GM04504 (cell line): ENCODE measurements around the gene PPIL4.
"Not testable (repeated sequence)": the region's sequence is repeated elsewhere in the genome, so short reads cannot be mapped to it uniquely, and the experiment has no call there.

Source experiments
- DNase-seq: peaks from one replicate; pipeline ENCODE4 v3.0.0-alpha.2; 2012; ENCODE audit warnings: low read depth

PPIL4 gene

DNA sequence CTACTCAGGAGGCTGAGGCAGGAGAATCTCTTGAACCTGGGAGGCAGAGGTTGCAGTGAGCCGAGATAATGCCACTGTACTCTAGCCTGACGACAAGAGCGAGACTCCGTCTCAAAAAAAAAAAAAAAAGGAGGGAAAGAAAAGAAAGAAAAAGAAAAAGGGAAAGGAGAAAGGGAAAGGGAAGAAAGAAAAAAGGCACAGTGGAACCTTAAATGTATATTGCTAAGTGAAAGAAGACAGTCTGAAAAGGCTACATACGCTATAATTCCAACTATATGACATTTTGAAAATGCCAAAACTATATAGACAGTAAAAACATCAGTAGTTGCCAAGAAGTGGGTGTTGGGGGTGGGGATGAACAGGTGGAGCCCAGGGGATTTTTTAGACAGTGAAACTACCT, 16.2 kb downstream of the PPIL4 start:
- no peak for DNase-seq

DNA sequence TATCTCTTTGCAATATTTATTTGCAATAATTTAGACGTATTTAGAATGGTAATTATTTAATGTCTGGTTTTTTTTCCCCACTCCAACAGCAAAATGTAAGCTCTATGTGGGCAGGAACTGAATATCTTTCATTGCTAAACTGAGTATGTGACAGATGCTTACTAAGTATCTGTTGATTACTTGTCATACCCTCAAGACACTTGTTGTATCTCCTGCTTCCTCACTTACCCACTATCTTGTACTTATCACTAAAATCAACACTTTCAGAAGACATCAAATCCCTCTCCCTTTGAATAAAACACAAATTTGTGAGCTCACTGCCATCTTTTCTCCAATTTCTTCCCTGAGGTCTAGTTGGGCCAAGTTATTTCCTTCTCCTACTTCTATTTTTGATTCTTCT, 30.3 kb downstream of the PPIL4 start:
- DNase-seq = no peak

DNA sequence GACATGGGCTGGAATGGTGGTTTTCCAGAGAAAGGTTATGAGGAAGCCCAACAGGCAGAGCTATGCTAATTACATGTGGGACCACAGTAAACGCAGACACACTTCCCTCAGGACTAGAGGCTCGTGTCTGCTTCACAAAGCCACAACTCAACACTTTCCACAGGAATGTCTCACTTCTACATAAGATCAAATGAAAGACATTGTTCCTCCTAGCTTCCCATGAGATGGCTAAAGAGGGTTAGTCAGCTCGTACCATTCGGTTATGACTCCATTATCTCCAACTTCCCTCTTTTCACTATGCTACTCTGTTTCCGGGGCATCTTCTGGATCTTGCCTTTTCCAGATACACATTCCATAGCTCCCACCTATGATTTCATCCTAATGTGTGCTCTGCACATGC, 31.9 kb downstream of the PPIL4 start:
- DNase-seq = no peak

DNA sequence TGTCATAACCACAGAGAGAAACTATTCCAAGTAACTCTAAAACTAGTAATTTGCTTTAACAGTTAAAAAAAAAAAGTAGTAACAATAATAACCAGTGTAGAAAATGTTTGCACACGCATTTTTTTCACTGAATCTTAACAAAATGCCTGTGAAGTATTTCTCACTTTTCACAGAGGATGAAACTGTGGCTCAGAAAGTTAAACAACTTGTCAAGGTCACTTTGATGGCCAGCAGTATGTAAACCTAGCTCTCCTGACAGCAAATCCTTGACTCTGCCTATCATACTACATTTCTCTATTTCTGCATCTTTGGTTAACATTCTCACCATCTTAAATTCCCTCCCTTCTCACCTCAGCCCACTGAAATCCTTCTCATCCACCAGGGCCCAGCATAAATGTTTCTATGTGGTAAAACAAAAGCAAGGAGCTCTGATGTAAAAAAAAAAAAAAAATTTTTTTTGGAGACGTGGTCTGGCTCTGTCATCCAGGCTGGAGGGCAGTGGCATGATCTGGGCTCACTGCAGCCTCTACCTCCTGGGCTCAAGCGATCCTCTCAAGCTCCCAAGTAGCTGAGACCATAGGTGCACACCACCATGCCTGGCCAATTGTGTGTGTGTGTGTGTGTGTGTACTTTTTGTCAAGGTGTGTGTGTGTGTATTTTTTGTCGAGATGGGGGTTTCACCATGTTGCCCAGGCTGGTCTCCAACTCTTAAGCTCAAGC, 34.9 kb downstream of the PPIL4 start:
- DNase-seq = no peak

DNA sequence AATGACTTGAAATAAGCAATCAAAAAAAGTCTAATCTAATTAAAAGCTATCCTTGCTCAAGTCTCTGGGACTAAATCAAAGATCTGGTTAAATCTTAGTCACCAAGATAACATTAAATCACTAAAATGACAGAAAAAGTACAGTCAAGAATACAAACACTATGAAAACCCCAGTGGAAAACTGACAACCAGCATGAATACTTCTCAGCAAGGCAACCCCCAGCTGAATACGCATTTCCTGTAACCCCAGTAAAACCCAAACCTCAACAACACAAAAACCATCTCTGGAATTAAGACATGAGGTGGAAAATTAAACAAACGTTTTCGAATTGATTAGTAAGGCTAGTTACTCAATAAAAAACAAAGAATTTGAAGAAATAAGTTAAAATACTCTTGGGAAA, 37.4 kb downstream of the PPIL4 start:
- no peak for DNase-seq

DNA sequence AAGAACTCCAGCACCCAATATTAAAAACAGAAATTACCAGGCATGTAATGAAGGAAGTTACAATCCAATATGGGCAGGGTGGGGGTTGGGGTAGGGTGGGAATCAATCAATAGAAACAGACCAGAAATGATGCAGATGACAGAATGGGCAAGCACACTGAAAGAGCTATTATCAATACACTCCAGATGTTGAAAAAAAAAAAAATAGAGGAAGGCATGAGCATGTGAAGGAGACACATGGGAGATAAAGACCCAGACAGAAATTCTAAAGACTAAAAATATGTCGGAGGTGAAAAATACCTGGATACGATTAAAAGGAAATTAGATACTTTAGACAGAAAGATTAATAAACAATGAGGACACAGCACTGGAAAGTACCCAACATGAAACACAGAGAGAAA, 42.0 kb downstream of the PPIL4 start:
- DNase-seq = no peak

DNA sequence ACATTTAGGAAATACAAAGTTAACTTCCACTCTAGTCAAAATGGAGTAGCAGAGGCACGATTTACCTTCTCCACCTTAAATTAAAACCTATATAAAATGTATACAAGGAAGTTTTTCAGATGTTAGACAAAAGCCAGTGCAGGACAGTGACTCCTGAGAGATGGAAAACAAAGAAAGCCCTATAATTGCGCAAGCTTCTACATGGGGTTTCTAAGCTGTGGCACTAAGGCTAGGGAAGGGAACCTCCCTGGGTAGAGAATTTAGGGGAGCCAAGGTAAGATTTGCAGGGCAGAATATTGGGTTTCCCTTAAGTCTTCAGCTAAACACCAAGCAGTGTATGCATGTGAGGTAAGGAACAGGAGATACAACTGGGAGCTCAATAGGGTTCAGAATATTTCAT, 42.6 kb downstream of the PPIL4 start:
- no peak for DNase-seq

DNA sequence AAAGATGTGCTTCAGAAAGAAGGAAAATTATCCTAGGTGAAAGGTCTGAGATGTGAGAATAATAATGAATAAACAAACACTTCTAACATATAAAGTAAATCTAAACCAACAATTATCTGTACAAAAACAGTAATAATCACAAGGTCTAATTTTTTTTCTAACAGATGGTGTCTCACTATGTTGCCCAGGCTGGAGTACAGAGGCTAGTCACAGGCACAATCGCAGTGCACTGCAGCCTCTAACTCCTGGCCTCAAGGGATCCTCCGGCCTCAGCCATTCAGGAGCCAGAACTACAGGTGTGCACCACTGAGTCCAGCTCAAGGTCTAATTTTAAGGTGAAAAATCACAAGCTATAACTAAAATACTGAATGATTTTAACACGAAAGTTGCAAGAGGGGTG, 44.1 kb downstream of the PPIL4 start:
- DNase-seq = no peak

DNA sequence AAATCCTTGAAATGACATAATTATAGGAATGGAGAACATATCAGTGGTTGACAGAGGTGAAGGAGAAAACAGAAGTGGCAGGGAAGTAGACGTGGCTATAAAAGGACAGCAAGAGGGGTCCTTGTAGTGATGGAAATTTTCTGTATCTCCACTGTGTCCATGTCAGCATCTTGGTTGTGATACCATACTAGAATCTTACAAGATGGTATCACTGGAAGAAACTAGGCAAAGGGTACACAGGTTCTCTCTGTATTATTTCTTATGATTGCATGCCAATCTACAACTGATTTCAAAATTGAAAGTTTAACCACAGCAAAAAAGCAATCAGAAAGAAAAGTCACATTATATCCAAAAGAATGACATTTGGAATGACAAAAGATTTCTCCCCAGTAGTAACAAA, 44.6 kb downstream of the PPIL4 start:
- DNase-seq = no peak

DNA sequence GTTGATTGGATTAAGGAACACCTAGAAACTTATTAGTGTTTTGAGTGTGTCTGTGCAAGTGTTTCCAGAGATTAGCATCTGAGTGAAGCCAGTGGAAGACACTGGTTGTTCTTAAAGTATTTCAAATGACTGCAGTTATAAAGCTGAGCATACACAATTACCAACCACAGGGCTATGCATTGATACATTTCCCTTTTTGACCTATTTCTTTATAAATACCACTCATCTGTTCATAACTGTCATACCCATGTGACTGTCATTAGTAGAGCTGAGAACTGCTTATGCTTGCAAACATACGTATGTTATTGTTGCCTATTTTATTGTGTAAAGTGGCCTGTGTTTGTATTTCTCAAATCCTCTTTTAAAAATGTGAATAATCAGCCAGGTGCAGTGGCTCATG, 45.7 kb downstream of the PPIL4 start:
- DNase-seq = no peak

DNA sequence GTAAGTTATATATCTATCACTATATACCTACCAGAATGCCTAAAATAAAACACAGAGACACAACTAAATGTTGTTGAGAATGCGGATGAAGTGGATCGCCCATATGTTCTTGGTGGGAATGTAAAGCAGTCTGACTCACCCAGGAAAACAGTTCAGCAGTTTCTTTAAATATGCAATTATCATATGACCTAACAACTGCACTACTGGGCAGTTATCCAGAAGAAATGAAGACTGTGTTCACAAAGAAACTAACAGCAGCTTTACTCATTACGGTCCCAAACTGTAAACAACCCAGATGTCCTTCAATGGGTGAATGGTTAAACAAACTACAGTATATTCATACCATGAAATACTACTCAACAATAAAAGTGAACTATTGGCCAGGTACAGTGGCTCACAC, 46.8 kb downstream of the PPIL4 start:
- DNase-seq = peak; percentile 39

DNA sequence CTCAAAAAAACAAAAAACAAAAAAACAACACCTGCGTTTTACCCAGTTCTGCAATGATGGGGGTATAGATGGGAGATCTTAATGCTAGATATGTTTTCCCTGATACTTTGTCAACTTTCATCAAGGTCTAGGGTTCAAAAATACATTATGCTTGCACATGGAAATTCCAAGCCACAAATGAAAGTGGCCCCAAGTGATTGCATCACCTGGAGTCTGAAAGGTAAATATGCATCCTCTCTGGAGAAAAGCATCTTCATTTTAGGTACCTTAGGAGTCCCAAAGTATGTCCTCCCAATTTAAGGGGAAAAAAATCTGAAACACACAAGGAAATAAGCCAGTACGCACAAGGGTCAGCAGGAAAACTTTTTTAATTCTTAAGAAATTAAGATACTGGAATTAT, 48.5 kb downstream of the PPIL4 start:
- no peak for DNase-seq

DNA sequence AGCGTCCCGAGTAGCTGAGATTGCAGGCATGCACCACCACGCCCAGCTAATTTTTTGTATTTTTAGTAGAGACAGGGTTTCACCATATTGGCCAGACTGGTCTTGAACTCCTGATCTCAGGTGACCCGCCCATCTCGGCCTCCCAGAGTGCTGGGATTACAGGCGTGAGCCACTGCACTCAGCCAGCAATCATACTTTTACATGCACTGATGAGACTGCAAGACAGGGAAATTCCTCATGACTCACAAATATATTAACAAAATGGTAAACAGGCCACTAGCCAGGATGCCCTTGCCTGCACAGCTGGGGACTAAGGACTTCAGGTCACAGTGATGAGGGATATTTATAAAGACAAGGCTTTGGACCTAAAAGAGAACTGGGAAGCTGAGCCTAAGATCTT, 49.2 kb downstream of the PPIL4 start:
- DNase-seq = not testable (repeated sequence)

DNA sequence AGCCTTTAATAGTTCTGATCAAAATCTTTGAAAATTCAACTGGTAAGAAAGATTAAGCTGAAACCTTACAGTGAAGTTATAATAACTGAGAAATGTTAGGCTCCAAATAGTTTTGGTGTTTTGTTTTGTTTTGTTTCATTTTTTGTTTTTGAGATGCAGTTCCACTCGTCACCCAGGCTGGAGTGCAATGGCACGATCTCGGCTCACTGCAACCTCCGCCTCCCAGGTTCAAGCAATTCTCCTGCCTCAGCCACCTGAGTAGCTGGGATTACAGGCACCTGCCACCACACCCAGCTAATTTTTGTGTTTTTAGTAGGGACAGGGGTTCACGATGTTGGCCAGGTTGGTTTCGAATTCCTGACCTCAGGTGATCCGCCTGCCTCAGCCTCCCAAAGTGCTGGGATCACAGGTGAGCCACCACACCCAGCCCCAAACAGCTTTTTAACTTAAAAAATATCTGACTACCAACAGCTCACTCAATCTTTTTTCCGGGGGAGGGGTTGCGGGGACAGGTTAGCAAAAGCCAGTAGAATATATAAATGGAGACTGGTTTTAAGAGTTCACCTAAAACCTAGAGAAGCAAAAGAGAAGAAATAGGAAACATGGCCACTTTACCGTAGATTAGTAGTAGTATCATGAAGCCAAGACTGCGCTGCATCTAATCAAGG, 50.4 kb downstream of the PPIL4 start:
- not testable (repeated sequence) for DNase-seq

DNA sequence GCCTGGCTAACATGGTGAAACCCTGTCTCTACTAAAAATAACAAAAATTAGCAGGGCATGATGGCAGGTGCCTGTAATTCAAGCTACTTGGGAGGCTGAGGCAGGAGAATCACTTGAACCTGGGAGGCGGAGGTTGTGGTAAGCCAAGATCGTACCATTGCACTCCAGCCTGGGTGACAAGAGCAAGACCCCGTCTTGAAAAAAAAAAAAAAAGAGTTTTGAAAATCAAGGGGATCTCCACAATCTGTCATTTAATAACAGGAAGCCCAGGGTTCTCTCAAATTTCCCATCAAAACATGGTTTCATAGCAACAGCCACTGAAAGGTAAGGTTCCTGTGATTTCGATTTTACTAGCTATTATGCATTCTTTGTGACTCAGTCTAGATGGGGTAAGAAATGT, 51.0 kb downstream of the PPIL4 start:
- DNase-seq = not testable (repeated sequence)

DNA sequence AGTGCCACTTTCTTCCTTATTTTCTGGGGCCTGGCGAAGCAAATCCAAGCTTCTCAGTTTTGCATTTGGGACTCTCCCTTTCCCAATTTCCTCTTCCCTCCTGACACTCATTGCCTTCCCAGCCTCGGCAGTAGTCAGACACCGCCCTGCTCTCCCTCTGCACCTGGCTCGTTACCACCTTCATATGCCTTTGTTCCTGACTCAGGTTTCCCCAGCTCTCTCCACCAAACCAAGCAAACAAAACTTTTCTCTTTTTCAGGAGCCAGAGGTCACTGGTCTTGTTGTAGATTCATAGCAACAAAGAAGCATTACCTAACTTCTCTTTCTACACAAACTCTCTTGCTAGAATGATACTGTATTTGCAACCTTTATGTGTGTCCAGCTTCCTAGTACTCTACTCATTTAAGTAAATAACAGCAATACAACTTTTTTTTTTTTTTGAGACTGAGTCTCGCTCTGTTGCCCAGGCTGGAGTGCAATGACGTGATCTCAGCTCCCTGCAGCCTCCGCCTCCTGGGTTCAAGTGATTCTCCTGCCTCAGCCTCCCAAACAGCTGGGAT, 52.0 kb downstream of the PPIL4 start:
- DNase-seq = no peak

DNA sequence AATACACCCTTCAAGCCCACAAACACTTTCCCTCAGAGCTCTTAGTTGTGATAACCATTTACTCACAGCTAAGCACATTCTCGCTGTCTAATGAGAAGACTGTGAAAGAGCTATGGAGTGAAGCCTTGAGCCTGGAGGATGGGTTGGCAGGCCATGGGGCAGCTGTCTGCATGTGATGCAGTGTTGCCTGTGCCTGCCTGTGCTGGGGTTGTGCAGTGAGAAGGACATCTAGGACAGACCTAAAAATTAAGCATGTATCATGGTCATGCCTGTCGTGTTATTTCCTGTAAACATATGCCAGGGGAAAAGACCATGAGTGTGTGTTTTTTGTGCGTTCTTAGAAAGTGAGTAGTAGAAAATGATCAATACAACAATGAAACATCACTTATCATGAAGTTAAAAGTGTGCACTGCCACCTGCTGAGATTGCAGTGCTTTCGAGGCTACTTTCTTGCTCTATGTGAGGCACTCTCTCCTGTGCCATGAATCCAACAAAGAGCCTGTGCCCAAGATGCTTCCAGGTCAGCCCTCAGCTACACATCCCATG, 53.0 kb downstream of the PPIL4 start:
- no peak for DNase-seq

DNA sequence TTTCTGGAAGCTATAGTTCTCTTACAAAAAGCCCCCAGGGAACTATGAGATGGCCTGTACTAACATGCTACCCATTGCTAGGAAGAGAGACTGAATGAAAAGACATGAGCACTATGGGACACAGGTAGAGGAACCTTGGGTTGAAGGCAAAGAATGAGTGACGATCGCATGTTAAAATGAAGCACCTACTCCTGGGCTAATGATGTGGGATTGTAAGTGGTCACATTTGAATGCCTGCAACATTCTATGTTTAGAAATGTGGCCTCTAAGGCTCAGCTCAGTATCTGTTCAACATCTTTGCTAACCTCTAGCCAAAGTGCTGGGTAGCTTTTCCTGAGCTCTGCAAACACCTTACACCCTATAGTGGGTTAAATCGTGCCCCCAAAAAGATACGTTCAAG, 55.9 kb downstream of the PPIL4 start:
- no peak for DNase-seq

DNA sequence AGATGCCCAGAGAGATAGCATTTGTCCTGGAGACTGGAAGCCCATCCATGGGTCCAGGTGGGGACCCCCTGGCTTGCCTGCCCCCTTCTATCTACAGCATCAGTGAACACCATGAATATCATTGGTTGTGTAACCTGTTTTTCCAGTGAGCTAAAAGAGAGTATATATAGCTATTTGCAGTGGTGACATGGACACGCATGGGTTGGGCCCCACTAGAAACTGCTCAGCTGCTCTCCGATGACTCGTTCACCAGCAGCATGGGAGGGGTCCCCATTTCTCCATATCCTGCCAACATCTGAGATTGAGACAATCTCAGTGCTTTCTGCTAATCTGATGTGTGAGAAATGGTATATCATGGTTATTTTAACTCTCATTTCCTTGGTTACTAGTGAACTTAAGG, 57.0 kb downstream of the PPIL4 start:
- DNase-seq = no peak

DNA sequence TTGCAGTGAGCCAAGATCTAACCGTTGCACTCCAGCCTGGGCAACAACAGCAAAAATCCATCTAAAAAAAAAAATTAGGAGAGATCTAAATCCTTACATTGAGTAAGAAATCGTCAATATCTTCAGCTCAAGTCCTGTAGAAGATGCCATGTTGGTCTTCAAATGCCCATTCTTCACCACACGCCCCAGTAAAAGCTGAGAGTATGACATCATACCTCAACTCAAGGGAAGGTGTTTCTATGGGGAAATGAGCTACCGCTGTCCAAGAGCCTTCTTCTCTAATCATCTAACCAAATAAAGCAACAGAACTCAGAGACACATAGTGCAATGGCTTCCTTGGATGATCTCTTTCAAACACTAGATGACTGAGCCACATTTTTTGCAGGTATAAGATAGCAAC, 58.5 kb downstream of the PPIL4 start:
- DNase-seq = no peak

DNA sequence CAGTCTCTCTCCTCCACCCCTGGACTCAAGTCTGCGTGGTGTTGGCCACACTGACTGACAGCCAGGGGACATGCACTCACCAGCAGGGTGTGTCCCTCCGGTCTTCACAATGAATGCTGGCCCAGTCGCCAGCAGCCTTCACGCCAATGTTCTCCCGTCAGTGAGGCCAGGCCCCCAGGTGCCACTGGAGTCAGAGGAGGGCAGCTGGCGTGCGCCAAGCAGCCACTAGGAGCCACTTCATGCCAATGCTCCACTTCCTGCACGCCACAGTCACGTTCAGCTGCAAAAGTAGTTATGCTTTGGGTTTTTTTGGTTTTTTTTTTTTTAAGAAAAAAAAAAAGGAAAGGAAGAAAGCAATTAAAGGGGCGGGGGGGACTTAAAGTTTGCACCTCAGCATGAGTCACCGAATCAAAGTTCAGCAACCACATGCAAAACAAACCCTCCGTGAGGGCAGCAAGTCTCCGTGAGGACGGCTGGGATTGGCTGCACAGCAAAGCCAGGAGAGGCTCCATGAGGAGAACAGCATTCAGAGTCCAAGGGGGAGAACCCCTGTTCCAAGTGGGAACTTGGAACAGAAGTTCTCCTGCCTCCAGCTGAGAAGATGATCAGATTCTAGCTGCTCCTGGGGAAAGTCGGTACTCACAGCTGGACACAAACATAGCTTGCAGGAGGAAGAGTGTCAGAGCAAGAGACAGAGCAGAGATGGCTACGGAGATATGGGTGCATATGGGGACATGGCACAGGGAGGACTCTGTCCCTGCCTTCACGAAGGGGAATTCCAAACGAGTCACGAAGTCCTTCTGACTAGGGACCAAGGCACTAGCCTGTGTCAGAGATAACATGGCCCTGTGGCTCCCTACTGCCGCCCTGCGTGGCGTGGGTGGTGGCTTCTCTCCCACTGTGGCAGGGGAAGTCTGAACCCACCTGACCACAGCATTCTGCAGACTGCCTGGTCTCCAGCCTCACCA, 60.8 kb downstream of the PPIL4 start, which contains the start of gene ZC3H12D:
Gene ZC3H12D, minus strand, starts transcription at position 282 of the 968 bp plus-strand sequence. CDS start 10,471 bp downstream, outside the sequence.
- DNase-seq = peak; percentile 28
